ENCODE results near the gene EIF5A2. TPM values are rescaled to one million over a fixed set of nuclear protein-coding genes. Genes with fewer than 3 reads are reported as not detected.

Gene EIF5A2
- total RNA-seq, 4 donors from 2014 or later: 9.6 to 15.1 (median 11.2) TPM

DNA sequence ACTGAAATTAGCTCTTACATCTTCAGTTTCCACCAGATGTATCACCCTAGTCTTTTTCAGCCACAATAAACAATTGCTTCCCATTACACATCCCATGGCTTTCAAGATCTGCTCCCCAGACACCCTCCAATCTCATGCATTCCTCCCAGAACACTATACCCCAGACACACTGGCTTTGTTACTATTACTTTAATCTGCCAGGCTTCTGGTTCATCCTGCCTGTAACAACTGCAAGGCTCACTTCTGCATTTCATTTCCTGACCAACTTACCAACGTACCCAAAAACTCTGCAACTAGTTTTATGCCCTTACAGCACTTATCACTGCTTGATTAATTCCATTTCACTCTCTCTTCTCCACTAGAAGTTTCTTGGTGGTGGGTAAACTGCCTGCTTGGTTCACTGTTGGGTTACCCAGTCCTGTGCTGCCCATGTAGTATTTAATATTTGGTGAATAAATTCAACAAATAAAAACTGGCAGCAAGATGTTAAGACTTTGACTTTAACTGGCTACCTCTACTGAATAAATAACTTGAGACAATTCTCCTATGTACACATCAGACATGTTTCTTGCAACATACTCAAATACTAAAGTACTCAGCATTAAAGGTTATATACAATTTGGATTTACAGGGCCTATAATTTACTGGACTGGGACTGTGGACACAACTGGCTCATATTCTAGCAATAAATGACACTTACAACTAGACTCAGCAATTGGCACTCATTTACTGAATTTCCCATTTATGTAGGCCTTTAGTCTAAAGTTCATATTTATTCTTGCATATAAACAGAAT is 41.1 kb downstream of the EIF5A2 start:
- peaks cover 5 to 37% of the 10 kb centered on the region in 2 donors for H3K36me3 ChIP-seq
- 54 to 86% methylated on average over 1 of the region's 1 CpG for WGBS, 2 donors (ENCODE audit: low coverage in 1 of 2)
- H3K27ac ChIP-seq: no peak overlapping the region
- TF ChIP-seq CTCF (IDR thresholded peaks at IDR 0.05) (no peak), EP300 (IDR thresholded peaks at IDR 0.05) (no peak), POLR2AphosphoS5 (IDR thresholded peaks at IDR 0.05) (no peak), POLR2A (IDR thresholded peaks at IDR 0.05) (no peak)
- H3K4me3 ChIP-seq: no peak overlapping the region
- H3K4me1 ChIP-seq: peaks cover 2 to 34% (median 10%) of the 10 kb centered on the region in 3 donors
- no peaks in the 10 kb centered on the region for H3K27me3 ChIP-seq
- H3K9me3 ChIP-seq: no peaks in the 10 kb centered on the region
- ATAC-seq: no peak

- Histone ChIP-seq H3K4me1 (peaks cover 2 to 34% (median 10%) of the 10 kb centered on the region in 3 donors), H3K27me3 (no peaks in the 10 kb centered on the region), H3K36me3 (peaks cover 5 to 37% of the 10 kb centered on the region in 2 donors), H3K27ac (no peak overlapping the region), H3K4me3 (no peak overlapping the region), H3K9me3 (no peaks in the 10 kb centered on the region)
- 74 to 85% methylated on average over 2 to 3 of the region's 3 CpGs for WGBS, 2 donors (ENCODE audit: low coverage in 1 of 2)
- TF ChIP-seq CTCF (IDR thresholded peaks at IDR 0.05): no peak
- TF ChIP-seq EP300 (IDR thresholded peaks at IDR 0.05): no peak
- TF ChIP-seq POLR2AphosphoS5 (IDR thresholded peaks at IDR 0.05): no peak
- TF ChIP-seq POLR2A (IDR thresholded peaks at IDR 0.05): no peak
- ATAC-seq: no peak
Measured at GRCh38 chr3:170866499-170866898, 41.9 kb downstream of the EIF5A2 start.

GRCh38 chr3:170865209-170866094 is 43.0 kb downstream of the EIF5A2 start:
- peaks cover 5 to 37% of the 10 kb centered on the region in 2 donors for H3K36me3 ChIP-seq
- H3K27ac ChIP-seq: no peak overlapping the region
- H3K9me3 ChIP-seq: no peaks in the 10 kb centered on the region
- no peak overlapping the region for H3K4me3 ChIP-seq
- H3K27me3 ChIP-seq: no peaks in the 10 kb centered on the region
- TF ChIP-seq POLR2A (IDR thresholded peaks at IDR 0.05) (no peak), POLR2AphosphoS5 (IDR thresholded peaks at IDR 0.05) (no peak), EP300 (IDR thresholded peaks at IDR 0.05) (no peak), CTCF (IDR thresholded peaks at IDR 0.05) (no peak)
- WGBS, 2 donors (ENCODE audit: low coverage in 1 of 2): 77 to 86% methylated on average over 5 to 8 of the region's 10 CpGs
- peaks cover 2 to 29% (median 10%) of the 10 kb centered on the region in 3 donors for H3K4me1 ChIP-seq
- no peak for ATAC-seq

DNA sequence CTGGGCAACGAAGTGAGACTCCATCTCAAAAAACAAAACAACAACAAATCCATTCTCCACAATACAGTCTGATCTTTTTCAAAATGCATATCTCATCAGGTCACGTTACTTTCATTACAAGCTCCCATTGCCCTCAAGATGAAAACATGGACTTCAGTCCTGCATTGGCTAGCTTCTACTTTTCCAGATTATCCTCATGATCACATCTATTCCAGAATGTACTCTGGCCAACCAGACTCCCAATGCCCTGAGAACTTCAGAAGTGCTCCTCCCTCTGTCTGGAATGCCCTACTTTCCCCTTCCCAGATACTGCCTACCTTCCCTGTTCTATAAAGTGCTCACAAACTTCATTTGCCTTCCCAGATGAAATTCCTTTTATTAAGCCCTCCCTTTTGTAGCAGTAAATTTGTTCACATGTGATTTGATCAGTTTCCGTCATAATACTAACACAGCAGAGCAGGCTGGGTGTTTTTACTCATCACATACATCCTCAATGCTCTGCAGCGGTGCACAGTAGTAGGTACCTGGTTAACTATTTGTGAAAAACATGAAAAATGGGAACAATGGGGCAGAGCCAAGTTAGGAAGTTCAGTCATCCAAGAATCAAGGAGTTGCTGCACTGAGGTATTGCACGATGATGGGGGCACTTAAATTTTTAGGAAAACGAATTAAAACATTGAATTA is 43.8 kb downstream of the EIF5A2 start:
- 79 to 82% methylated on average over 4 to 6 of the region's 6 CpGs for WGBS, 2 donors (ENCODE audit: low coverage in 1 of 2)
- no peak for TF ChIP-seq CTCF (IDR thresholded peaks at IDR 0.05)
- no peak for TF ChIP-seq POLR2A (IDR thresholded peaks at IDR 0.05)
- no peak for TF ChIP-seq POLR2AphosphoS5 (IDR thresholded peaks at IDR 0.05)
- no peak for TF ChIP-seq EP300 (IDR thresholded peaks at IDR 0.05)
- H3K27me3 ChIP-seq: no peaks in the 10 kb centered on the region

More for the DNA sequence above, 43.8 kb downstream of the EIF5A2 start:
- no peak for ATAC-seq
- Histone ChIP-seq H3K4me3 (no peak overlapping the region), H3K9me3 (no peaks in the 10 kb centered on the region), H3K36me3 (peaks cover 5 to 37% of the 10 kb centered on the region in 2 donors), H3K4me1 (peaks cover 2 to 28% (median 10%) of the 10 kb centered on the region in 3 donors), H3K27ac (no peak overlapping the region)
